LNCaP clone FGC (cell line): ENCODE data around the gene ITPR1.

Source experiments
- DNase-seq: peaks from one replicate; pipeline ENCODE4 v3.0.0-alpha.2; 2011; ENCODE audit warnings: low read depth
- H3K4me3 ChIP-seq: 2 replicates; pipeline ENCODE4 v1.5.1; 2011; ENCODE audit warnings: mild to moderate bottlenecking, low read depth, low read length, control low read depth
- CTCF ChIP-seq: IDR thresholded peaks from 2 replicates; pipeline ENCODE4 v1.5.1; 2012; ENCODE audit warnings: mild to moderate bottlenecking; ENCODE audit not compliant: control insufficient read depth, insufficient read depth; ENCODE audit errors: extremely low read depth

The ITPR1 gene

GRCh38 chr3:4828279-4829030 is 335.3 kb downstream of the ITPR1 start:
- H3K4me3 ChIP-seq = no peak overlapping the region
- DNase-seq = no peak
- no peak for TF ChIP-seq CTCF

- H3K4me3 ChIP-seq = no peak overlapping the region
- TF ChIP-seq CTCF = no peak
- no peak for DNase-seq
Observed at GRCh38 chr3:4829031-4829394, 335.9 kb downstream of the ITPR1 start.

- TF ChIP-seq CTCF = no peak
- no peak for DNase-seq
- H3K4me3 ChIP-seq = no peak overlapping the region
Observed at GRCh38 chr3:4830586-4830914, 337.4 kb downstream of the ITPR1 start.

- DNase-seq = no peak
- no peak for TF ChIP-seq CTCF
- H3K4me3 ChIP-seq = no peak overlapping the region
Observed at GRCh38 chr3:4831580-4831950, 338.4 kb downstream of the ITPR1 start.

- no peak overlapping the region for H3K4me3 ChIP-seq
- no peak for DNase-seq
- TF ChIP-seq CTCF = no peak
Observed at GRCh38 chr3:4833471-4833870, 340.3 kb downstream of the ITPR1 start.

GRCh38 chr3:4834403-4834866 is 341.3 kb downstream of the ITPR1 start:
- H3K4me3 ChIP-seq = no peak overlapping the region
- DNase-seq = no peak
- no peak for TF ChIP-seq CTCF

GRCh38 chr3:4835616-4836043 is 342.5 kb downstream of the ITPR1 start:
- no peak for DNase-seq
- H3K4me3 ChIP-seq = no peak overlapping the region

More at GRCh38 chr3:4835616-4836043, 342.5 kb downstream of the ITPR1 start:
- no peak for TF ChIP-seq CTCF
